ENCODE data around the gene PHEX.

Gene PHEX

DNA sequence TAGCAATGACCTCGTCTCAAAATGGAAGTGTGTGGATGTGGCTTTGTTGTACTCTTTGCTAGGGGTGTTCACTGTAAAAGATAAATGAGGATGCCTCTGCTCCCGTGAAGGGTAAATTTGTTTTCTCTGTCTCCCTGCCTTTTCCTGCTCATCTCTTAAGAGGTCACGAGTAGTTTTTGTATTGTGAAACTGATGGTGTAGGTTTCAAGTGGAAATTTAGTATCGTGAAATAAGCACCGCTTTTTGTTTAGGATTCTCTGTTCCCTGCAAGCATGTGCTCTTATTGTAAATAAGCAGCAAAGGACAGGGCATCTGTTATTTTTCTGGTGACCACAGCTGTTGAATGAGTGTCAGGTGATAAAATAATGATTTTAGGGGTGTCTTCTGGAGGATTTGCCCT, 104.6 kb downstream of the PHEX start:
- no peak for DNase-seq (ENCODE audit: extremely low read depth, insufficient read length)
- TF ChIP-seq, protein P1, sequence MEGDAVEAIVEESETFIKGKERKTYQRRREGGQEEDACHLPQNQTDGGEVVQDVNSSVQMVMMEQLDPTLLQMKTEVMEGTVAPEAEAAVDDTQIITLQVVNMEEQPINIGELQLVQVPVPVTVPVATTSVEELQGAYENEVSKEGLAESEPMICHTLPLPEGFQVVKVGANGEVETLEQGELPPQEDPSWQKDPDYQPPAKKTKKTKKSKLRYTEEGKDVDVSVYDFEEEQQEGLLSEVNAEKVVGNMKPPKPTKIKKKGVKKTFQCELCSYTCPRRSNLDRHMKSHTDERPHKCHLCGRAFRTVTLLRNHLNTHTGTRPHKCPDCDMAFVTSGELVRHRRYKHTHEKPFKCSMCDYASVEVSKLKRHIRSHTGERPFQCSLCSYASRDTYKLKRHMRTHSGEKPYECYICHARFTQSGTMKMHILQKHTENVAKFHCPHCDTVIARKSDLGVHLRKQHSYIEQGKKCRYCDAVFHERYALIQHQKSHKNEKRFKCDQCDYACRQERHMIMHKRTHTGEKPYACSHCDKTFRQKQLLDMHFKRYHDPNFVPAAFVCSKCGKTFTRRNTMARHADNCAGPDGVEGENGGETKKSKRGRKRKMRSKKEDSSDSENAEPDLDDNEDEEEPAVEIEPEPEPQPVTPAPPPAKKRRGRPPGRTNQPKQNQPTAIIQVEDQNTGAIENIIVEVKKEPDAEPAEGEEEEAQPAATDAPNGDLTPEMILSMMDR (IDR thresholded peaks at IDR 0.05; ENCODE audit: insufficient read depth, low read length, poor library complexity, severe bottlenecking): no peak
- no peak overlapping the region for H3K4me3 ChIP-seq (replicated peaks; ENCODE audit: low read depth, low read length)
- no peaks in the 10 kb centered on the region; the same call in 1 of the 2 replicates for H3K27me3 ChIP-seq (replicated peaks; ENCODE audit: control insufficient read depth, insufficient read depth, low read length)
- no peaks in the 10 kb centered on the region for H3K36me3 ChIP-seq (ENCODE audit: control insufficient read depth, insufficient read depth, low read length)

DNA sequence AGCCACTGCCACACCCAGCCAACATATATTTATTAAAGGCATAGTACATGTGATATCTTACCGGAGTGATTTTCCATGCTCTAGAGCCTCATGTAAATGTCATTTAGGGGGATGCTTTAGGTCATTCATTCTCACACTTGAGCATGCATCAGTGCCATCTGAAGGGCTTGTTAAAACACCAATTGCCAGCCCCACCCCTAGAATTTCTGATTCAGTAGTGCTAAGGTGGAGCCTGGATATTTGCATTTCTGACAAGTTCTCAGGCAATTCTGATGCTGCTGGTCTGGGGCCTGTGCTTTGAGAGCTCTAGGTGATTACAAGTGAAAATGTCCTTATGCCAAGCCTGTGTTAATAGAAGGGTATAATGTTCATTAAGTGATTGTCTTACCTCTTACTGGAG, 107.7 kb downstream of the PHEX start:
- TF ChIP-seq, protein P1 (IDR thresholded peaks at IDR 0.05; ENCODE audit: insufficient read depth, low read length, poor library complexity, severe bottlenecking): no peak
- DNase-seq (ENCODE audit: extremely low read depth, insufficient read length): no peak
- Histone ChIP-seq H3K27me3 (replicated peaks; ENCODE audit: control insufficient read depth, insufficient read depth, low read length) (no peaks in the 10 kb centered on the region; the same call in 1 of the 2 replicates), H3K36me3 (ENCODE audit: control insufficient read depth, insufficient read depth, low read length) (no peaks in the 10 kb centered on the region), H3K4me3 (replicated peaks; ENCODE audit: low read depth, low read length) (no peak overlapping the region)

DNA sequence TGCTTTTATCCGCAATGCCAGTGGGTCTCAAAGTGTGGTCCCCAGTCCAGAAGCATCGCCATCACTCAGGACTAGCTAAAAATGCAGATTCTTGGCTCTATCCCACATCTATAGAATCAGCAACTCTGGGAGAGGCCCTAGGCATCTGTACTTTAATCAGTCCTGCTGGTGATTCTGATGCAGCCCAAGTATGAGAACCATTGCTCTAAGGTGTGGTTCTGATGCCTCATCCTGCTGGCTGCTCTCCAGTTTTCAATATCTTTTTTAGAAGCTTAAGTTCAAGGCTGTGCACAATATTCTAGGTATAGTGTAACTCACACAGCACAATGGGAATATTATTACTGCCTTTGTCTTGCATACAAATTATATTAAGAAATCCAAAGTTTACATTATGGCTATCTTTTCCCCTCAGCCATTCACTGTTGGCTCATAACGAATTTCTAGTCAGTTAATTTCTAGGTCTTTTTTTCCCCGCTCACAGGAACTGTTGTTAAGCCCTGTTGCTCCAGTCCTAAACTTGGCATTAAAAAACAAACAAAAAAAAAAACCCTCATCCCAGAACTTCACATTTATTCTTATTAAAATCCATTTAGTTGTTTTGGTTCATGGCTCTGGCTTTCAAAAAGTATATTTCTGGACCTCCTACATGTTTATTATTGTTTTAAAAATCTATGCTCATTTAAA, 109.1 kb downstream of the PHEX start:
- no peak for DNase-seq (ENCODE audit: extremely low read depth, insufficient read length)

DNA sequence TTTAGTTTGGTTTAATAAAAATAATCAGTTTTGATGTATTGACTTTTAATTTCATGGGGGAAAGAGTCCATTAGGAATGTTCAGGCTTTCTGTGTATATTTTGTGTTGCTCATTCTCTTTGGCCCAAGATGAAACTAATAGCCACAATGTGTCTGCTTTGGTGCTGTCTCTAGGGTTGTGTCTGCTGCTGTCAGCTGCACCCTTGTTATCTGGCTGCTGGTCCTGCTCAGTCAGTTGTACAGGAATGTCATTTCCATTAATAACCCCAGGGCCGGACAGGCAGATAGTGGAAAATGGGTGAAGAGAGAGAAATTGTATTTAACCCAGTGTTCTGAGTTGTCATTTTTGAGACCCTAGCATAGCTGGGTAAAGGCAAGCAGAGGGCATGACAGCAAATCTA, 115.1 kb downstream of the PHEX start:
- no peaks in the 10 kb centered on the region for H3K36me3 ChIP-seq (ENCODE audit: control insufficient read depth, insufficient read depth, low read length)
- H3K4me3 ChIP-seq (replicated peaks; ENCODE audit: low read depth, low read length): no peak overlapping the region
- TF ChIP-seq, protein P1 (IDR thresholded peaks at IDR 0.05; ENCODE audit: insufficient read depth, low read length, poor library complexity, severe bottlenecking): no peak
- no peaks in the 10 kb centered on the region; the same call in 1 of the 2 replicates for H3K27me3 ChIP-seq (replicated peaks; ENCODE audit: control insufficient read depth, insufficient read depth, low read length)
- no peak for DNase-seq (ENCODE audit: extremely low read depth, insufficient read length)

More for the DNA sequence above, 109.1 kb downstream of the PHEX start:
- Histone ChIP-seq H3K4me3 (replicated peaks; ENCODE audit: low read depth, low read length) (no peak overlapping the region), H3K27me3 (replicated peaks; ENCODE audit: control insufficient read depth, insufficient read depth, low read length) (no peaks in the 10 kb centered on the region; the same call in 1 of the 2 replicates), H3K36me3 (ENCODE audit: control insufficient read depth, insufficient read depth, low read length) (no peaks in the 10 kb centered on the region)
- TF ChIP-seq, protein P1 (IDR thresholded peaks at IDR 0.05; ENCODE audit: insufficient read depth, low read length, poor library complexity, severe bottlenecking): no peak

DNA sequence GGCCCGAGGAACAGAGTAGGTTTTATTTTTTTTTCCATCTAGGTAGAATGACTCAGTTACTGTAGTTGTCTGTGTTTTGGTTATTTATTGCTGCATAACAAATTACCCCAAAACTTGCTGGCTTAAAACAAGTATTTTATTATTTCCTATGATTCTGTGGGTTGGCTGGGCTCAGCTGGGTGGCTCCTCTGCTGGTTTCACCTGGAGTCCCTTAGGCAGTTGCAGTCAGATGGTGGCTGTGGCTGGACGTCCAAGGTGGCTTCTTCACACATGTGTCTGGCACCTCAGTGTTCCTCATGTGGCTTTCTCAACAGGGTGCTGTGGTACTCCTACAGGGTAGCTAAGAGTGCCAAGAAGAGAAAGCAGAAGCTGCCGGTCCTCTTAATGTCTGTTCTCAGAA, 115.8 kb downstream of the PHEX start:
- DNase-seq (ENCODE audit: extremely low read depth, insufficient read length): no peak
- TF ChIP-seq, protein P1 (IDR thresholded peaks at IDR 0.05; ENCODE audit: insufficient read depth, low read length, poor library complexity, severe bottlenecking): no peak
- Histone ChIP-seq H3K36me3 (ENCODE audit: control insufficient read depth, insufficient read depth, low read length) (no peaks in the 10 kb centered on the region), H3K4me3 (replicated peaks; ENCODE audit: low read depth, low read length) (no peak overlapping the region), H3K27me3 (replicated peaks; ENCODE audit: control insufficient read depth, insufficient read depth, low read length) (no peaks in the 10 kb centered on the region; the same call in 1 of the 2 replicates)
